Transverse colon (tissue), 4 donors: ENCODE measurements around the gene FAM20B. TPM values are rescaled to one million over a fixed set of nuclear protein-coding genes. Genes with fewer than 3 reads are reported as not detected.
A peak's percentile ranks its signal among the peaks of the same experiment; 100 is the strongest.

Source experiments
- DNase-seq: peaks from one replicate; pipeline ENCODE4 v3.0.0-alpha.2; 2019
- H3K27ac ChIP-seq, 4 donors: fragments of 200-600 bp; sonication (generic); 2 replicates each; pipeline ENCODE4 v1.5.1; 2016 to 2018; ENCODE audit warnings: inconsistent platforms in 4 of 4
- H3K27me3 ChIP-seq: fragments of 200-600 bp; sonication (generic); 2 replicates; pipeline ENCODE4 v1.5.1; 2017; ENCODE audit warnings: inconsistent platforms
- H3K36me3 ChIP-seq, 4 donors: fragments of 200-600 bp; sonication (generic); 2 replicates each; pipeline ENCODE4 v1.5.1; 2017 to 2019; ENCODE audit warnings: inconsistent platforms in 4 of 4
- H3K4me1 ChIP-seq, 4 donors: fragments of 200-600 bp; sonication (generic); 2 replicates each; pipeline ENCODE4 v1.5.1; 2017 to 2020; ENCODE audit warnings: inconsistent platforms in 4 of 4
- H3K4me3 ChIP-seq, 4 donors: fragments of 200-600 bp; sonication (generic); 1 replicate in 1 of 4; 2 replicates in 3 of 4; pipeline versions ENCODE4 v1.5.1 to v1.6.1; 2017 to 2019; ENCODE audit warnings: inconsistent platforms in 4 of 4
- H3K9me3 ChIP-seq, 2 donors: fragments of 200-600 bp; sonication (generic); 2 replicates each; pipeline ENCODE4 v1.5.1; 2017 to 2019; ENCODE audit warnings: inconsistent platforms in 2 of 2
- CTCF ChIP-seq, 5 experiments: fragments of 200-600 bp in 3 of 5; fragments of 450-650 bp in 2 of 5; sonication (generic) in 3 of 5; IDR thresholded peaks; 1 replicate in 2 of 5; 2 replicates in 3 of 5; pipeline ENCODE4 v1.5.1; 2016 to 2017; ENCODE audit warnings: antibody characterized with exemption in 5 of 5, inconsistent platforms in 3 of 5, mild to moderate bottlenecking in 2 of 5, moderate library complexity in 1 of 5
- EP300 ChIP-seq: sonication (generic); formaldehyde crosslinking; IDR thresholded peaks from one replicate; pipeline ENCODE4 v1.6.1; 2017; ENCODE audit warnings: antibody characterized with exemption, low read depth
- POLR2A ChIP-seq: fragments of 450-650 bp; IDR thresholded peaks from one replicate; pipeline ENCODE4 v1.6.1; 2016; ENCODE audit warnings: antibody characterized with exemption, mild to moderate bottlenecking, moderate library complexity
- POLR2AphosphoS5 ChIP-seq, 3 donors: sonication (generic); formaldehyde crosslinking; IDR thresholded peaks; one replicate each; pipeline ENCODE4 v1.6.1; 2016; ENCODE audit warnings: antibody characterized with exemption in 3 of 3
- WGBS, 2 donors: methylation state at CpG; one replicate each; pipeline ENCODE4 v1.1.5; 2018; ENCODE audit warnings: low coverage in 1 of 2; 5-methylcytosine and 5-hydroxymethylcytosine counted together
- in situ Hi-C, 4 donors: fragments of 200-750 bp; cut with MboI; loops; one replicate each; pipeline versions ENCODE4 v1.15.0 to v1.15.1; 2017; ENCODE audit warnings: low sequenced_read_pairs in 3 of 4, low pct_ligation_motif_present in 1 of 4, low pct_unique_long_range_greater_than_20kb in 1 of 4
- intact Hi-C: fragments of 100-400 bp; cut with DNase I; formaldehyde crosslinking; loops from one replicate; pipeline ENCODE4 v1.15.1; 2023; ENCODE audit warnings: low total_unique reads
- total RNA-seq, 4 donors: library from RNA; depleted of rRNA; stranded (reverse); fragments of >200 nt; gene quantifications; one replicate each; pipeline ENCODE4 v1.1.0, GENCODE V29; 2016

The FAM20B gene
- total RNA-seq, 4 donors from 2014 or later, result 10.8 to 24.9 (median 17.5) TPM

- no peak overlapping the region for H3K4me3 ChIP-seq
- no peaks in the 10 kb centered on the region for H3K4me1 ChIP-seq
- no peaks in the 10 kb centered on the region for H3K27me3 ChIP-seq
- no peak overlapping the region for H3K27ac ChIP-seq
- intact Hi-C loops, result no loop called here
- in situ Hi-C loops, result loop anchor here in 1 of 4 donors (25.0 kb wide), 1 partner anchor 272 kb away; the partner anchor contains the start of gene AXDND1
- TF ChIP-seq CTCF (IDR thresholded peaks at IDR 0.05) (no peak), POLR2AphosphoS5 (IDR thresholded peaks at IDR 0.05) (no peak), POLR2A (no peak), EP300 (no peak)
- no peaks in the 10 kb centered on the region for H3K9me3 ChIP-seq
- no peak for DNase-seq
- WGBS, 2 donors, result 80% methylated on average over 10 of the region's 16 CpGs; no CpG with 5 or more reads in 1 of the 2 donors
- peaks cover 0 to 25% (median 4%) of the 10 kb centered on the region in 4 donors for H3K36me3 ChIP-seq
Measured at GRCh38 chr1:179089827-179090482, 64.3 kb downstream of the FAM20B start.

DNA sequence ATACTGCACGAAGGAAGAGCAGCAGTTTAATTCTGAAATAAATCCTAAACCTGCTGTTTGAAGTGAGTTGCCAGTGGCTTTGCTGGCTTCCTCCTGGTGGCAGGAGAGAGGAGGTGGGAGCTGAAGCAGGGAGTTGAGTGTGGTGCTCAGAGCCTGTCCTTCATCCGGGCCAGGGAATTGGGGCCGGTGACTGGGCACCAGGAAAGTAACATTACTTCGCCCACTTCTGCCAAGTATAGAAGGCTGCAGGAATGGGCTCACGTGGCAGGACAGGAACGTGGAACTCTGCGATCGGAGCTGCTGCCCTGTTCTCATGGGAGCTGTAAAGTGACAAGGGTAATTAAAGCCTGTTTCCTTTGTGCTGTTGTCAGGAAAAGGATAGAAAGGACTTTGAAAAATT lies 64.8 kb downstream of the FAM20B start:
- Histone ChIP-seq H3K27me3 (no peaks in the 10 kb centered on the region), H3K9me3 (no peaks in the 10 kb centered on the region), H3K4me1 (no peaks in the 10 kb centered on the region), H3K36me3 (peaks cover 0 to 31% (median 7%) of the 10 kb centered on the region in 4 donors), H3K27ac (no peak overlapping the region), H3K4me3 (no peak overlapping the region)
- intact Hi-C loops (no loop called here), in situ Hi-C loops (loop anchor here in 1 of 4 donors (25.0 kb wide), 1 partner anchor 272 kb away; the partner anchor contains the start of gene AXDND1)
- WGBS, 2 donors, result 86 to 93% methylated on average over 7 to 8 of the region's 8 CpGs
- no peak for TF ChIP-seq CTCF (IDR thresholded peaks at IDR 0.05)
- no peak for TF ChIP-seq EP300
- TF ChIP-seq POLR2A, result no peak
- no peak for TF ChIP-seq POLR2AphosphoS5 (IDR thresholded peaks at IDR 0.05)
- DNase-seq, result no peak

- H3K4me3 ChIP-seq, result no peak overlapping the region
- in situ Hi-C loops, result loop anchor here in 1 of 4 donors (25.0 kb wide), 1 partner anchor 271 kb away; the partner anchor contains the start of gene AXDND1
- DNase-seq, result no peak
- peaks cover 0 to 32% (median 8%) of the 10 kb centered on the region in 4 donors for H3K36me3 ChIP-seq
- intact Hi-C loops, result no loop called here
- H3K9me3 ChIP-seq, result no peaks in the 10 kb centered on the region
- peak overlapping the region in 2 of 4 donors; percentile 3 to 21 for H3K27ac ChIP-seq
- WGBS, 2 donors, result 86 to 90% methylated on average over 3 to 4 of the region's 4 CpGs
- no peaks in the 10 kb centered on the region for H3K4me1 ChIP-seq
- TF ChIP-seq CTCF (IDR thresholded peaks at IDR 0.05) (no peak), POLR2A (no peak), EP300 (no peak), POLR2AphosphoS5 (IDR thresholded peaks at IDR 0.05) (no peak)
- H3K27me3 ChIP-seq, result no peaks in the 10 kb centered on the region
Measured at GRCh38 chr1:179090923-179091322, 65.2 kb downstream of the FAM20B start.

- WGBS, 2 donors, result 67% methylated on average over 5 of the region's 5 CpGs; no CpG with 5 or more reads in 1 of the 2 donors
- H3K9me3 ChIP-seq, result no peaks in the 10 kb centered on the region
- no peaks in the 10 kb centered on the region for H3K4me1 ChIP-seq
- peaks cover 0 to 34% (median 12%) of the 10 kb centered on the region in 4 donors for H3K36me3 ChIP-seq
- in situ Hi-C loops, result loop anchor here in 1 of 4 donors (25.0 kb wide), 1 partner anchor 271 kb away; the partner anchor contains the start of gene AXDND1
- TF ChIP-seq POLR2A (no peak), CTCF (IDR thresholded peaks at IDR 0.05) (no peak), EP300 (no peak), POLR2AphosphoS5 (IDR thresholded peaks at IDR 0.05) (no peak)
- H3K4me3 ChIP-seq, result no peak overlapping the region
- intact Hi-C loops, result no loop called here
- DNase-seq, result peak; percentile 21
- H3K27me3 ChIP-seq, result no peaks in the 10 kb centered on the region
- H3K27ac ChIP-seq, result peak overlapping the region in 2 of 4 donors; percentile 3 to 21
Measured at GRCh38 chr1:179091691-179092165, 66.0 kb downstream of the FAM20B start.
